Lower leg skin (tissue), 4 donors: ENCODE results near the gene ERBB2. TPM values are rescaled to one million over a fixed set of nuclear protein-coding genes. Genes with fewer than 3 reads are reported as not detected.
"Not testable (repeated sequence)": the region's sequence is repeated elsewhere in the genome, so short reads cannot be mapped to it uniquely, and the experiment has no call there.

ENCODE experiments used
- DNase-seq, 2 donors: peaks; one replicate each; pipeline ENCODE4 v3.0.0-alpha.2; 2019; ENCODE audit warnings: low spot score in 2 of 2
- H3K4me3 ChIP-seq: fragments of 200-600 bp; sonication (generic); 2 replicates; pipeline ENCODE4 v1.5.1; 2017; ENCODE audit warnings: mild to moderate bottlenecking, low read depth; ENCODE audit not compliant: poor library complexity, severe bottlenecking
- CTCF ChIP-seq, 3 donors: fragments of 450-650 bp; IDR thresholded peaks; one replicate each; pipeline ENCODE4 v1.5.1; 2016; ENCODE audit warnings: antibody characterized with exemption in 3 of 3, mild to moderate bottlenecking in 3 of 3, moderate library complexity in 2 of 3
- POLR2A ChIP-seq, 2 donors: fragments of 450-650 bp; IDR thresholded peaks; one replicate each; pipeline ENCODE4 v1.6.1; 2016 to 2017; ENCODE audit warnings: antibody characterized with exemption in 2 of 2, mild to moderate bottlenecking in 1 of 2, moderate library complexity in 1 of 2
- whole genome bisulfite sequencing, 2 donors: methylation state at CpG; one replicate each; pipeline ENCODE4 v1.1.5; 2018; 5-methylcytosine and 5-hydroxymethylcytosine counted together
- intact Hi-C: fragments of 100-400 bp; cut with DNase I; formaldehyde crosslinking; loops from one replicate; pipeline ENCODE4 v1.15.0; 2023; ENCODE audit warnings: low total_unique reads
- total RNA-seq, 4 donors: library from RNA; depleted of rRNA; stranded (reverse); fragments of >200 nt; gene quantifications; one replicate each; pipeline ENCODE4 v1.1.0, GENCODE V29; 2016

Gene ERBB2
- total RNA-seq, 4 donors from 2014 or later, result 181 to 244 (median 191) TPM

GRCh38 chr17:39746145-39746461 is 46.2 kb downstream of the ERBB2 start:
- no peak overlapping the region for H3K4me3 ChIP-seq
- DNase-seq, result no peak
- intact Hi-C loops, result no loop called here
- WGBS, 2 donors, result 92 to 94% methylated on average over 7 of the region's 7 CpGs
- TF ChIP-seq CTCF (IDR thresholded peaks at IDR 0.05), result no peak
- no peak for TF ChIP-seq POLR2A (IDR thresholded peaks at IDR 0.05)

- 89 to 95% methylated on average over 4 of the region's 4 CpGs for WGBS, 2 donors
- TF ChIP-seq CTCF (IDR thresholded peaks at IDR 0.05) (no peak), POLR2A (IDR thresholded peaks at IDR 0.05) (no peak)
- intact Hi-C loops, result no loop called here
Measured at GRCh38 chr17:39747745-39748144, 47.9 kb downstream of the ERBB2 start.

GRCh38 chr17:39748444-39749034 is 48.7 kb downstream of the ERBB2 start:
- intact Hi-C loops, DNase-seq, H3K4me3 ChIP-seq: not testable (repeated sequence)
- WGBS, 2 donors, result 84 to 90% methylated on average over 8 of the region's 8 CpGs

More at GRCh38 chr17:39747745-39748144, 47.9 kb downstream of the ERBB2 start:
- DNase-seq, result no peak
- no peak overlapping the region for H3K4me3 ChIP-seq

DNA sequence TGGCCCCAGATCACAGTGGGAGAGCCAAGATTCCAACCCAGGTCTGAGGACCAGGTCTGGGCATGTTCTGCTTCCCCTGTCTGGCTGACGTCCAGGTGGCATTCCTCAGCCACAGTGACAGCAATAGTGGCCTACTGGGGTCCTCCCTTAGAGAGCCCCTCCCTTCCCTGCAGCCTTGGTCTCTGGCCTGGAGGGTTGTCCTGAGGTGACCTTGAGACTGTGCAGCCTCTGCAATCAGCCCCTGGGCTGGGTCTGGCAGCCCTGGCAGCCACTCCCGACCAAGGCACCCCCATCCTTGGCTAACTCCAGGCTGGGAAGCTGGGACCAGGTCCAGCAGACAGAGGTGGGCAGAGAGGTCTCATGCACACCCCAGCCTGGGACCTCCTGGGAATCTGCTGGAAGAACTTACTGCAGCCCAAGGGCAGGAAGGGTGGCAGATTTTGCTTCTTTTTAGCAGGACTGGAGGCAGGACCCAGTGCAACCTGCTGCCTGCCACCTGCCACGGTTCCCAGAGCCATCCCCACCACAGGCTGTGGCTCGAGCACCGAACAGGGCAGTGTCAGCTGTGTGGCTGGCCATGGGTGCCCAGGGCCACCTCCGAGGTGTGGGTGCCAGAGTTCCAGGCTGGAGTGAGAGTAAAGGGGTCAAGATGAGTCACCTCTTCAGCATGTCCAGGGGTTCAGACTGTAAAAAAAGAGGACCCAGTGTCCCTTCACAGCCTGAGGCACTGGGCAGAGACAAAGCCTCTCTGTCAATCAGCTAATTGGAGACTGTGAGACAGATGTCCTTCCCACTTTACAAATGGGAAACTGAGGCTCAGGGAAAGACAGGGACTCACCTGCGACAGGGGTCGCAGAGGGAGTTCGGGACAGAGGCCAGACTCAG is 50.5 kb downstream of the ERBB2 start:
- intact Hi-C loops, result loop anchor here (5.0 to 10.0 kb wide), 2 partner anchors 114 to 128 kb away; partner anchors contain the start of genes IKZF3 and ZPBP2
- no peak overlapping the region for H3K4me3 ChIP-seq
- TF ChIP-seq CTCF (IDR thresholded peaks at IDR 0.05) (no peak), POLR2A (IDR thresholded peaks at IDR 0.05) (no peak)
- peak in 1 of 2 donors; percentile 81 for DNase-seq
- 54% methylated on average over 8 to 9 of the region's 9 CpGs for WGBS, 2 donors

GRCh38 chr17:39751016-39751543 is 51.2 kb downstream of the ERBB2 start:
- WGBS, 2 donors, result 56 to 57% methylated on average over 5 of the region's 5 CpGs
- intact Hi-C loops, result loop anchor here (5.0 to 10.0 kb wide), 2 partner anchors 114 to 129 kb away; partner anchors contain the start of genes IKZF3 and ZPBP2
- no peak overlapping the region for H3K4me3 ChIP-seq
- TF ChIP-seq CTCF (IDR thresholded peaks at IDR 0.05) (no peak), POLR2A (IDR thresholded peaks at IDR 0.05) (no peak)
- DNase-seq, result peak in 1 of 2 donors; percentile 68

DNA sequence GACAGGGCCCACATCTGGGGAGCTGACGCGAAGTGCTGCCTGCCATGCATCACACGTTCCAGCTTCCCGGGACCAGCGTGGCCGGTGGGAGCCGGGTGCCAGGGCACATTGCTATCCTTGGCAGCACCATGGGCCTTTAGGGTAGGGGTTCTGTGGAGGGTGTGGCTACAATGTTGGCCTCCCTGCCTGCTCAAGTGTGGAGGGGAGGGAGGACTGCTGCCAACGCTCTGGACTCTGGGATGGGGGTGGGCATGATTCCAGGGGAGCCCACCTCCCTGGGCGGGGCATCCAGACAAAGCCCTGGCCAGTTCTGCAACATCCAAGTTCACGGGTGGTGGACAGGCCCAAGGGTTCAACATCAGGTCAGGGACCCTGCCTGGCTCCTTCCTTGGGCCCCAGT is 51.8 kb downstream of the ERBB2 start:
- 29 to 31% methylated on average over 9 to 10 of the region's 10 CpGs for WGBS, 2 donors
- TF ChIP-seq POLR2A (IDR thresholded peaks at IDR 0.05) (no peak), CTCF (IDR thresholded peaks at IDR 0.05) (no peak)
- intact Hi-C loops, result loop anchor here (5.0 to 10.0 kb wide), 2 partner anchors 113 to 129 kb away; partner anchors contain the start of genes IKZF3 and ZPBP2
- DNase-seq, result peak in 1 of 2 donors; percentile 77
- H3K4me3 ChIP-seq, result no peak overlapping the region
